Type B pancreatic cell (in vitro differentiated cells): ENCODE data around the gene WNT6. TPM values are rescaled to one million over a fixed set of nuclear protein-coding genes. Genes with fewer than 3 reads are reported as not detected.

Experiments
- DNase-seq: peaks from one replicate; pipeline ENCODE4 v3.0.0; 2021; ENCODE audit warnings: mixed read lengths; ENCODE audit not compliant: unreplicated experiment; ENCODE audit errors: extremely low spot score
- H3K27ac Mint-ChIP-seq: 2 replicates; pipeline ENCODE4 v1.8.0; 2021; ENCODE audit warnings: mild to moderate bottlenecking, mixed read lengths
- H3K27me3 Mint-ChIP-seq: 2 replicates; pipeline ENCODE4 v1.8.0; 2021; ENCODE audit warnings: mixed read lengths
- H3K36me3 Mint-ChIP-seq: 2 replicates; pipeline ENCODE4 v1.8.0; 2021; ENCODE audit warnings: mixed read lengths
- H3K4me1 Mint-ChIP-seq: one replicate; pipeline ENCODE4 v1.8.0; 2021; ENCODE audit warnings: mixed read lengths; ENCODE audit not compliant: unreplicated experiment
- H3K4me3 Mint-ChIP-seq: 2 replicates; pipeline ENCODE4 v1.8.0; 2021; ENCODE audit warnings: mild to moderate bottlenecking, mixed read lengths
- H3K9me3 Mint-ChIP-seq: 2 replicates; pipeline ENCODE4 v1.8.0; 2021; ENCODE audit warnings: mixed read lengths
- total RNA-seq: library from RNA; stranded (reverse); gene quantifications from 2 replicates; pipeline ENCODE4 v1.2.1, GENCODE V29; 2021; ENCODE audit warnings: low replicate concordance
- TF ChIP-seq, protein P1 (sequence below): fragments of 200-600 bp; sonication (generic); conservative IDR thresholded peaks from 2 replicates; pipeline ENCODE4 v1.5.0; 2021; ENCODE audit warnings: antibody characterized with exemption, mild to moderate bottlenecking

WNT6 gene
- total RNA-seq, 1 donor from 2014 or later: 24.7 TPM

DNA sequence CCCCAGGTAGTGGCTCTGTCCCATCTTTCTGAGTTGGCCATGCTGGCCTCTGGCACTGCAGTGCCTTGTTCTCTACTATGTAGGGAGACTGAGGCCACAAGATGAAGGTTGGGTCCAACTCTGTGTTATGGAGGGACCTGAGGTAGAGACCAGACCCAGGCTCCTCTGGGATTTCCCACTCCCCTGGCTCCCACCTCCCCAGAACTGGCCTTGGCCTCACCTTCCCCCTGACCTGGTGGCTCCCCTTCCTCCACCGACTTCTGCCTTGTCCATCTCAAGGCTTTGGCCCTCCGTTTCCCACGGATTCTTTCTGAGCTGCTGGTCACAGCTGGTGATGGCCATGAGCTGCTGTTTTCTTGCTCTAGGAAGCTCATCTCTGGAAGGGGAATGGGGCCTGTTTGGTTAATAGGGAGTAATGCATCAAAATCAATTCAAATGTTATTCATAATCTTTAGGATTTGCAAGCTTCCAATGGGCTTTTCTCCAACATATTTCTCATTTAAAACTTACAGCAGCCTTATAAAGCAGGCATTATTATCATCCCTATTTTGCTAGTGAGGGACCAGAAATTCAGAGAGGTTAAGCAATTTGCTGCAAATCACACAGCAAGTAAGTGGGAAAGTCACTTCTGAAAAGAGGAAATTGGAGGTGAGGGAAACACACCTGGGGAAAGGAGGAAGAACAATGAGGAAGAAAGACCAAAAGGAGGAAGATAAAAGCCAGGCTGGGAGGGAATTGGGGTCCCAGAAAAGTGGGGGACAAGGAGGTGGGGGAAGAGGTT lies 28.9 kb upstream of the WNT6 start:
- Mint-ChIP-seq H3K27me3 (peaks cover 49% of the 10 kb centered on the region), H3K4me1 (no peaks in the 10 kb centered on the region), H3K27ac (no peak overlapping the region), H3K36me3 (no peaks in the 10 kb centered on the region), H3K9me3 (no peaks in the 10 kb centered on the region), H3K4me3 (no peak overlapping the region)
- TF ChIP-seq, protein P1, sequence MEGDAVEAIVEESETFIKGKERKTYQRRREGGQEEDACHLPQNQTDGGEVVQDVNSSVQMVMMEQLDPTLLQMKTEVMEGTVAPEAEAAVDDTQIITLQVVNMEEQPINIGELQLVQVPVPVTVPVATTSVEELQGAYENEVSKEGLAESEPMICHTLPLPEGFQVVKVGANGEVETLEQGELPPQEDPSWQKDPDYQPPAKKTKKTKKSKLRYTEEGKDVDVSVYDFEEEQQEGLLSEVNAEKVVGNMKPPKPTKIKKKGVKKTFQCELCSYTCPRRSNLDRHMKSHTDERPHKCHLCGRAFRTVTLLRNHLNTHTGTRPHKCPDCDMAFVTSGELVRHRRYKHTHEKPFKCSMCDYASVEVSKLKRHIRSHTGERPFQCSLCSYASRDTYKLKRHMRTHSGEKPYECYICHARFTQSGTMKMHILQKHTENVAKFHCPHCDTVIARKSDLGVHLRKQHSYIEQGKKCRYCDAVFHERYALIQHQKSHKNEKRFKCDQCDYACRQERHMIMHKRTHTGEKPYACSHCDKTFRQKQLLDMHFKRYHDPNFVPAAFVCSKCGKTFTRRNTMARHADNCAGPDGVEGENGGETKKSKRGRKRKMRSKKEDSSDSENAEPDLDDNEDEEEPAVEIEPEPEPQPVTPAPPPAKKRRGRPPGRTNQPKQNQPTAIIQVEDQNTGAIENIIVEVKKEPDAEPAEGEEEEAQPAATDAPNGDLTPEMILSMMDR: no peak
- DNase-seq: no peak

DNA sequence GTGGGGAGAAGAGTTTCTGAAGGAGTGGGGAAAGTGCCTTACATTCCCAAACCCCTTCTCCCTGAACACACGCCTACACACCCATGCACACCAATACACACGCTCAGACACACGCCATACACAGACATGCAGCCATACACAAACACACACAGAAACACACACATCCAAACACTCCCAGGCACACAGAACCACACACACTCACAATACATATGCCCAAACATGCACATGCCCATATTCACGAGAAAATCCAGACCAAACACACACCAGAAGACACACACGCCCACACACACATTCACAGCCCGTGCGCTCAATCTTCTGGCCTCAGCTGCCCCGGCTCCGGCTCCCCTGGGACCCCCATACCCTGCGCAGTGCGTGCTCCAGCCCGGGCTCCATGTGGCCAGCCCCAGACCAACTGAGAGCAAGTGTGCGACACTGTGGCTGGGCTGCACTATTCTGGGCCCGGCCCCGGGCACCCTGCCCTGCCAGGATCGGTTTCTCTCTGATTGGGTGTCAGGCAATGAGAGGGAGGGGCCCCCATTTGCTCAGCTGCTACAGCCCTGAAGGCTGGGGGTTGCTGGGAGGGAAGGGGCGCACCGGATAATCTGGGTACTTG lies 28.1 kb upstream of the WNT6 start, which contains the start of gene PRKAG3:
TSS of gene PRKAG3 (minus strand) at position 426 of the 613 bp plus-strand sequence.
- no peak within 1 kb of the TSS for H3K4me3 Mint-ChIP-seq
- no peak for DNase-seq
- H3K27ac Mint-ChIP-seq: peak within 1 kb of the TSS; percentile 12
- TF ChIP-seq, protein P1: no peak
- peaks cover 49% of the 10 kb centered on the region for H3K27me3 Mint-ChIP-seq
- H3K4me1 Mint-ChIP-seq: no peaks in the 10 kb centered on the region
- H3K9me3 Mint-ChIP-seq: no peaks in the 10 kb centered on the region
- H3K36me3 Mint-ChIP-seq: no peaks in the 10 kb centered on the region

DNA sequence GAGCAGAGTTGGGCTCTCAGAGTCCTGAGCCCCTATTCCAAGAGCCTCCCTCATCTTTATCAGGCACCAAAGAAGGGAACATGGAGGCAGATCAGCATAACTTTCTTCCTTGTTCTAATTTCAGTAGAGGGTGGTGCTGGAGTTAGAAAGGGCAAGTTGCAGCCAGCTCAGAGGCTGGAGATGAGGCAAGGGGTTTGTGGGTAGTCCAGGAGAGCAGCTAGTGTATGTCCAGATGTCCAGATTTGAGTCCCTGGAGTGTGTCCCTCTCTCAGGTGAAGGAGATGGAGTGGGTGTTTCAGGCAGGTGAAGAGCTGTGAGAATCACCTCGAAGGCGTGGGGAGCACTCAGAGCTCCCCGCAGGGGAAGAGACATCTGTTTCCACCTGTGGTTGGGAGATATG lies 27.5 kb upstream of the WNT6 start:
- no peak for DNase-seq
- H3K4me3 Mint-ChIP-seq: no peak overlapping the region
- H3K4me1 Mint-ChIP-seq: no peaks in the 10 kb centered on the region
- H3K36me3 Mint-ChIP-seq: no peaks in the 10 kb centered on the region
- TF ChIP-seq, protein P1: no peak
- no peak overlapping the region for H3K27ac Mint-ChIP-seq
- peaks cover 50% of the 10 kb centered on the region for H3K27me3 Mint-ChIP-seq
- H3K9me3 Mint-ChIP-seq: no peaks in the 10 kb centered on the region

DNA sequence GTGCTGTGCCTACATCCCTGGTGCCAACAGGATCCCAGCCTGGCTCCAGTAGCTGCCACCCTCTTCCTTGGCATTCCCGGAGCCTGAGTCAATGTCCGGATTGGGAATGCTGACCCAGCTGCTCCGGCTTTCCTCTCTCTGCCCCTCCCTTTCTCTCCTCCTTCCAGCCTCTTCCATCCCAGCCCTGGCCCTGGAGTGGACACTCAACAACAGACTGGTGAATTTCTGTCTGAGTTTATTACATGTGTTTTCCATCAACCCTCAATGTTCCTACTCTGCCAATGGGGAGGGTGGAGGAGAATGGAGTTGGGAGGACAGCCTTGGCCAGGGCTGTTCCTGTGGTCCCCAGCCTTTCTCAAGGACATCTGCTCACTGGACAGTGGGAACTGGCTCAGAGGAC lies 27.1 kb upstream of the WNT6 start:
- Mint-ChIP-seq H3K27ac (no peak overlapping the region), H3K4me1 (no peaks in the 10 kb centered on the region), H3K27me3 (peaks cover 51% of the 10 kb centered on the region), H3K4me3 (no peak overlapping the region), H3K36me3 (no peaks in the 10 kb centered on the region), H3K9me3 (no peaks in the 10 kb centered on the region)
- DNase-seq: no peak
- TF ChIP-seq, protein P1: no peak

DNA sequence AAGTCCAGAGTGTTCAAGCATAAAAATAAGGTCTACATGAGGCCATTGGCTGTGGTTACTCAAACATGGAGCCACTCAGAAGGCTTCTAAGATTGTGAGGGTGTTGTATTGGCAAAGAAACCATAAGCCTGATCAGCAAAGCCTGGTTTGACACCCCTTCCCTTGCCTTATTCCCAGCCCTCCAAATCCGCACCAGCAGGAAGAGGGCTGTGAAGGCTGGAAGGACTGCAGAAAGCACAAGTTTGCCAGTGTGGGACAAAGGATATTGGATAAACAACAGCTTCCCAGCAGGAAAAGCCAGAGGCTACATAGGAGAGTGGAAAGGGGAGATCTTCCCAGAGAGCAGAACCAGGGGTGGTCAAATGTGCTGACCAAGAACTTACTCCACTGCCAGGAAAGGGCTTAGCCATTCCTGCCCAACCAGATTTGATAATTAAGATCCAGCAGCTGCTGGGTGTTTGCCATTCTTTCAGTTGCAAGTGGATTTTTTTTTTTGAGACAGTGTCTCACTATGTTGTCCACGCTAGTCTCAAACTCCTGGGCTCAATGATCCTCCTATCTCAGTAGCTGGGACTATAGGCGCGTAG lies 26.5 kb upstream of the WNT6 start:
- no peaks in the 10 kb centered on the region for H3K4me1 Mint-ChIP-seq
- no peak overlapping the region for H3K4me3 Mint-ChIP-seq
- no peaks in the 10 kb centered on the region for H3K36me3 Mint-ChIP-seq
- no peak overlapping the region for H3K27ac Mint-ChIP-seq
- H3K9me3 Mint-ChIP-seq: no peaks in the 10 kb centered on the region
- TF ChIP-seq, protein P1: no peak
- peaks cover 53% of the 10 kb centered on the region for H3K27me3 Mint-ChIP-seq
- no peak for DNase-seq
